ENCODE results near the gene MAPKAP1. TPM values are rescaled to one million over a fixed set of nuclear protein-coding genes. Genes with fewer than 3 reads are reported as not detected.

MAPKAP1 gene
- total RNA-seq (2014; rRNA removed; shearing (Covaris generic)), result 147 and 173 TPM in 2 replicates

- peak; percentile 99 for DNase-seq (ENCODE audit: low read depth)
Observed at GRCh38 chr9:125706651-125707471, at the start of gene MAPKAP1. Gene MAPKAP1 (minus strand): TSS chr9:125707208. CDS start chr9:125672574, 34,634 bp downstream.

GRCh38 chr9:125756518-125756917 lies 49.5 kb upstream of the MAPKAP1 start:
- DNase-seq (ENCODE audit: low read depth), result no peak

- no peak for DNase-seq (ENCODE audit: low read depth)
Observed at GRCh38 chr9:125755340-125755739, 48.3 kb upstream of the MAPKAP1 start.

- no peak for DNase-seq (ENCODE audit: low read depth)
Observed at GRCh38 chr9:125754096-125754495, 47.1 kb upstream of the MAPKAP1 start.

GRCh38 chr9:125752070-125752628 lies 45.1 kb upstream of the MAPKAP1 start:
- no peak for DNase-seq (ENCODE audit: low read depth)

GRCh38 chr9:125750627-125751011 lies 43.6 kb upstream of the MAPKAP1 start:
- DNase-seq (ENCODE audit: low read depth), result no peak

- DNase-seq (ENCODE audit: low read depth), result no peak
Observed at GRCh38 chr9:125749951-125750626, 43.1 kb upstream of the MAPKAP1 start.

GRCh38 chr9:125749287-125749935 lies 42.4 kb upstream of the MAPKAP1 start:
- DNase-seq (ENCODE audit: low read depth), result no peak

- DNase-seq (ENCODE audit: low read depth), result peak; percentile 19
Observed at GRCh38 chr9:125748446-125749099, 41.6 kb upstream of the MAPKAP1 start.

GRCh38 chr9:125747765-125748445 lies 40.9 kb upstream of the MAPKAP1 start:
- peak; percentile 39 for DNase-seq (ENCODE audit: low read depth)

GRCh38 chr9:125747053-125747764 lies 40.2 kb upstream of the MAPKAP1 start, which contains the start of gene PBX3:
Gene PBX3 (plus strand): TSS chr9:125747373.
- peak; percentile 76 for DNase-seq (ENCODE audit: low read depth)

GRCh38 chr9:125746774-125747052 lies 39.7 kb upstream of the MAPKAP1 start:
- no peak for DNase-seq (ENCODE audit: low read depth)

- peak; percentile 99 for DNase-seq (ENCODE audit: low read depth)
Observed at GRCh38 chr9:125746017-125746773, 39.2 kb upstream of the MAPKAP1 start.

- DNase-seq (ENCODE audit: low read depth), result no peak
Observed at GRCh38 chr9:125745682-125746016, 38.6 kb upstream of the MAPKAP1 start.

GRCh38 chr9:125745018-125745417 lies 38.0 kb upstream of the MAPKAP1 start:
- no peak for DNase-seq (ENCODE audit: low read depth)

GRCh38 chr9:125744616-125745015 lies 37.6 kb upstream of the MAPKAP1 start:
- DNase-seq (ENCODE audit: low read depth), result peak; percentile 43

- no peak for DNase-seq (ENCODE audit: low read depth)
Observed at GRCh38 chr9:125743682-125744428, 36.8 kb upstream of the MAPKAP1 start.

GRCh38 chr9:125742657-125743056 lies 35.6 kb upstream of the MAPKAP1 start:
- no peak for DNase-seq (ENCODE audit: low read depth)

- no peak for DNase-seq (ENCODE audit: low read depth)
Observed at GRCh38 chr9:125739436-125739835, 32.4 kb upstream of the MAPKAP1 start.
